Fibroblast of upper back skin (primary cell): ENCODE results near the gene HRH2.
"Not testable (repeated sequence)": the region's sequence is repeated elsewhere in the genome, so short reads cannot be mapped to it uniquely, and the experiment has no call there.

Experiments used
- DNase-seq: peaks from one replicate; pipeline ENCODE4 v3.0.0-alpha.2; 2013

The HRH2 gene

GRCh38 chr5:175650430-175651205 is 7.3 kb upstream of the HRH2 start:
- DNase-seq = not testable (repeated sequence)

DNA sequence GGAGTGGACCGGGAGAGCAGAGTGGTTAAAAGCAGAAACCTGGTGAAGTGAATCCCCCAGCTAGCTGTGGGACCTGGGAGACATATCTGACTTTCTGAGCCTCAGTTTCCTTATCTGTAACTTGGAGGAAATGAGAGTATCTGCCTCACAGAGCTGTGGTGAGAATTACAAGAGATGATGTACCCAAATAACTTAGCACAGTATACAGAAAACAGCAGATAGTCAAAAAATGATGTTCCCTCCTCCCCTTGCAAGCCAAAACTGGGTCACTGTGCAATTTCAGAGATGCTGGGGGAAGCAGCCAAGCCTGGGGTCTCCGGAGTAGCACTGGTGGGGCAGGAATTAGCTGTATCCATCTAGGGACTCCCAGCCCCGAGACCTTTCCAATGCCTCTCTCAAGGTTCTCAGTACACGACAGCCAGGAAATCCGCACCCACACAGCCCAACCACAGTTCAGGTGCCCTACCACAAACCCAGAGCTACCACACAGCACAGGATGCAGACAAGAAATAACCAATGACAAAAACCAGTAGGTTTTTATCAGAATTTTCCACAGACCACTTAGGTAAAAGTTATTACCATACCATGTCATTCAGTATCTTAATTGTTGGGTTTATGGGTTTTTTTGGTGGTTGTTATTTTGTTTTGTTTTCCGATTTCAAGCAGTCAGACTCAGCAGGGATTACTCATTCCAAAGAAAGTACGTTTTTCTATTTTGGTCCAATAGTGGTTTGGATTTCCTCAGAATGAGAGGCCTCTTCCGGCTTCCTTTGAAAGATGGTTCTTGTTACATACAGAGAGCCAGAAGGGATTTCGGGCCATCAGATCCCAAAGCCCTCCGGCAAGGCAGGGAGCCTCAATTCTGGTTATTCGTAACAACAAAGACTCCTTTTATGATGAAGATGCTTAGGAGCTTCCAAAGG is 4.9 kb upstream of the HRH2 start:
- DNase-seq = no peak

- DNase-seq = no peak
Observed at GRCh38 chr5:175653763-175654162, 4.1 kb upstream of the HRH2 start.

DNA sequence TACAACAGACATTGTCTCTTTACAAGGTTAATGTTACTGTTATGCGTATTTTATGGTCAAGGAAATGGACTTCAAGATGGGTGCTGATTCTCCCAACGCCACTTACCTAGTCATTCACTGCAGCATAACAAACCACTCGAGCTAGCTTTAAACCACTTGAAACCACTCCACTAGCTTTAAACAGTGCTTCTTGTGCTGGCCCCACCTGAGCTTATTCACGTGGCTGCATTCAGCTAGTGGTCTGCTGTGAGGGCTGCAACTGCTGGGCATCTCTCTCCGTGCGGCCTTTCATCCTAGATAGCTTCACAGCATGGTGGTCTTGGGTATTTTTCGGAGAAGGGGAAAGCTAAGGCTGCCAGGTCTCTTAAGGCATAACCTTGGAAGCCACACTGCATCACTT is 3.5 kb upstream of the HRH2 start:
- DNase-seq = no peak

- DNase-seq = no peak
Observed at GRCh38 chr5:175654807-175655206, 3.1 kb upstream of the HRH2 start.

DNA sequence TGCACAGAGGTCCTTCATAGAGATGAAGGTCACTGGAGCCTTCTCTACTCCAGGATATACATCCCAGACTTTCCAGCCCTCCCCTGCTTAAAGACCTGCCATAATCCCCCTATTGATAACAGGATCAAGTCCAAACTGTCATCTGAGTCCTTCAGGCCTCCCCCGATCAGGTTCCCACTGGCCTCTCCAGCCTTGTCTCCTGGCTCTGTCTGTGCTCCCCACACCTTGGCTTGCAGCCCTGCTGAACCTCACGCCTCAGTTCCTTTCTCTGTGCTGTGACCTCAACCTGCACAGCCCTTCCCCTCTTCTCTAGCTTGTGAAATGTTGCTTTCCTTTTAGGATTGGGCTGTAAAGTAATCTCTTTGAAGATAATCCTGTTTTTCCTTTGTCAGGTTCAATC is 2.5 kb upstream of the HRH2 start:
- no peak for DNase-seq

GRCh38 chr5:175656966-175657365 is 905 bp upstream of the HRH2 start:
- no peak for DNase-seq

GRCh38 chr5:175658299-175659145 is 651 bp downstream of the HRH2 start:
- DNase-seq = no peak

- DNase-seq = no peak
Observed at GRCh38 chr5:175659546-175660253, 1.8 kb downstream of the HRH2 start.

GRCh38 chr5:175663186-175664184 is 5.6 kb downstream of the HRH2 start:
- no peak for DNase-seq

- DNase-seq = no peak
Observed at GRCh38 chr5:175664723-175665122, 6.9 kb downstream of the HRH2 start.

DNA sequence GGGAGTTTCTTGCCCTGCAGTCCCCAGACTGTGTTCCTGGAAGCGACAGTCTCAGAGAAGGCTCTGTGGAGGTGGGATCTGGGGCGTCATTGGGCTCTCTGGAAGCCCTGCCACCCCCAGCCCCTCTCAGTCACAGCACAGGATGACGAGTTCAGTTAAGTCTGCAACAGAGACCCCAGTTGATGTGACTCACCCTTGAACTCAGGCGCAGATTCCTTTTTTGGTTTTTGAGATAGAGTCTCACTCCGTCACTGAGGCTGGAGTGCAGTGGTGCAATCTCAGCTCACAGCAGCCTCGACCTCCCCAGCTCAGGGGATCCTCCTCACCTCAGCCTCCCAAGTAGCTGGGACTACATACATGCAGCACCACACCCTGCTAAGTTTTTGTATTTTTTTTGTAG is 8.3 kb downstream of the HRH2 start:
- DNase-seq = no peak

- no peak for DNase-seq
Observed at GRCh38 chr5:175668006-175668405, 10.1 kb downstream of the HRH2 start.

GRCh38 chr5:175670372-175670771 is 12.5 kb downstream of the HRH2 start:
- no peak for DNase-seq

GRCh38 chr5:175671013-175671412 is 13.1 kb downstream of the HRH2 start:
- no peak for DNase-seq

DNA sequence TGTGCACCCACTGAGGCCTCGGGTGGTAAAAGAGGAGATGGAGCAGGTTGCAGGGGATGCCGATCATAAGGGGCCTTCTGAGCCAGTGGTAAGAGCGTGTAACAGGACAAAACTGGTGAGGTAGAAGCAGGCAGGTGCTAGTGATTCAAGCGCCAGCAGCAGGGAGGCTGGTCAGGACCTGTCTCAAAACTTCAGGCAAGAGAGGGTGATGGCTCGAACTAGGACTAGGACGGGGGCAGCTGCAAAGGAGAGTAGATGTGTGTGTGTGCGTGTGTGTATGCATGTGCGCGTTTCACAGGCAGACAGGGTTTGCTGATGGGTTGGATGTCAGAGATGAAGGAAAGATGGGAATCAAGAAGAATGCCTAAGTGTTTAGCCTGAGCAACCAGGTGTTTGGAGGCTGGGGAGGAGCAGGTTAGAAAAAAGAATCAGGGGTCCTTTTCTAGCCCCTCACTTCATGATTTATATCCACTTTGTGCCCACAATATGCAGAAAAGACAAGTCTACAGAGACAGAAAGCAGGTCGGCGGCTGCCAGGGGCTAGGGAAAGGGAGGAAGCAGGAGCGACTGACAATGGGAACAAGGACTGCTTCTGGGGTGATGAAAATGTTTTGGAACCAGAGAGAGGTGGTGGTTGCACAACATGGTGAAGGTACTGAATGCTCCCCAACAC is 15.2 kb downstream of the HRH2 start:
- no peak for DNase-seq

- no peak for DNase-seq
Observed at GRCh38 chr5:175674731-175675346, 17.0 kb downstream of the HRH2 start.

- DNase-seq = no peak
Observed at GRCh38 chr5:175675873-175676272, 18.0 kb downstream of the HRH2 start.

DNA sequence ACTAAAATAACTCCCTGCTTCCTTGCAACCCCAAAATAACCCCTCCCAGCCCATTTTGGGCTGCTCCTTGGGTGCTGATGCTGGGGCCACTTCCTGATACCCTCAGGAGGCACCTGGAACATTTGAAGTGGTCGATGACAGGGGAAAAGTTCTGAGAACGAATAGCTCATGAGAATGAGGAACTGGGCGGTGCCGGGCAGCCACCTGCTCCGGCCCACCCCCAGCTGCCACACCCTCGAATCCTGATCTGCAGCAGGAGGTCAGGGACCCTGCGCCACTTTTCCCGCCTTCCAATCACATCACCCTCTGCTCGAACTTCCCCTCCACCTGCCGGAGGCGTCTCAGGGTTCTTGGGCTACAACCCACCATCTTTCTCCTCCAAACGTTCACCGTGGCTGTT is 19.7 kb downstream of the HRH2 start:
- DNase-seq = no peak

GRCh38 chr5:175678074-175678473 is 20.2 kb downstream of the HRH2 start:
- DNase-seq = no peak
